IMR-90 (cell line): Measurements from ENCODE around the gene DGKH. TPM values are rescaled to one million over a fixed set of nuclear protein-coding genes. Genes with fewer than 3 reads are reported as not detected.

ENCODE experiments used
- ATAC-seq: fragments of 200-7000 bp; cut with Tn5 transposase; 2 replicates; pipeline ENCODE4 v1.9.1; 2020; ENCODE audit warnings: low read depth, mild to moderate bottlenecking, moderate library complexity
- BruUV-seq: library from RNA; stranded (reverse); fragments of 400-500 nt; replicated peaks from 2 replicates; lab custom pipeline; 2021; lab: Mats Ljungman, UMichigan
- CTCF ChIA-PET: fragments of 300-600 bp; formaldehyde crosslinking; extraction: SDS; loops from one replicate; lab custom pipeline; 2021; ENCODE audit warnings: antibody characterized with exemption; lab: Yijun Ruan, JAX
- POLR2A ChIA-PET: fragments of 300-600 bp; sonication (Branson Sonifier 250); formaldehyde crosslinking; loops from one replicate; lab custom pipeline; 2022; ENCODE audit warnings: antibody characterized with exemption; ENCODE audit not compliant: unreplicated experiment; lab: Charles Lee
- DNase-seq: peaks from one replicate; pipeline ENCODE4 v3.0.0; 2013
- H2AFZ ChIP-seq: replicated peaks from 2 replicates; pipeline ENCODE3; 2013; ENCODE audit warnings: low read length, mild to moderate bottlenecking; ENCODE audit not compliant: poor library complexity
- H2AK5ac ChIP-seq: 2 replicates; pipeline ENCODE4 v1.6.1; 2013; ENCODE audit warnings: low read depth, low read length, inconsistent platforms
- H2AK9ac ChIP-seq: replicated peaks from 2 replicates; pipeline ENCODE3; 2013; ENCODE audit warnings: mild to moderate bottlenecking, low read depth, low read length, moderate library complexity; ENCODE audit not compliant: poor library complexity
- H2BK120ac ChIP-seq: 2 replicates; pipeline ENCODE4 v1.6.1; 2013; ENCODE audit warnings: low read depth, low read length, inconsistent platforms
- H2BK15ac ChIP-seq: 3 replicates; pipeline ENCODE4 v1.6.1; 2013; ENCODE audit warnings: low read depth, low read length, inconsistent platforms
- H2BK20ac ChIP-seq: 2 replicates; pipeline ENCODE4 v1.6.1; 2013; ENCODE audit warnings: low read depth, mild to moderate bottlenecking, inconsistent platforms, low read length, moderate library complexity
- H2BK5ac ChIP-seq: 2 replicates; pipeline ENCODE4 v1.6.1; 2013; ENCODE audit warnings: mild to moderate bottlenecking, low read depth, low read length, inconsistent platforms; ENCODE audit not compliant: poor library complexity, severe bottlenecking
- H3K14ac ChIP-seq: replicated peaks from 2 replicates; pipeline ENCODE4 v1.6.1; 2013; ENCODE audit warnings: low read depth, low read length, inconsistent platforms
- H3K18ac ChIP-seq: 2 replicates; pipeline ENCODE4 v1.6.1; 2013; ENCODE audit warnings: low read depth, low read length, control low read depth
- H3K23ac ChIP-seq: 2 replicates; pipeline ENCODE4 v1.6.1; 2013; ENCODE audit warnings: low read depth, low read length, inconsistent platforms
- H3K27ac ChIP-seq: 2 replicates; pipeline ENCODE4 v1.5.1; 2013; ENCODE audit warnings: mild to moderate bottlenecking, control low read depth, low read length; ENCODE audit not compliant: insufficient read depth
- H3K27me3 ChIP-seq: 2 replicates; pipeline ENCODE4 v1.6.1; 2013; ENCODE audit warnings: low read length; ENCODE audit not compliant: control insufficient read depth, insufficient read depth
- H3K36me3 ChIP-seq: 2 replicates; pipeline ENCODE4 v1.6.1; 2013; ENCODE audit warnings: low read length, mixed read lengths; ENCODE audit not compliant: control insufficient read depth, insufficient read depth
- H3K4ac ChIP-seq: 2 replicates; pipeline ENCODE4 v1.6.1; 2013; ENCODE audit warnings: low read depth, low read length, inconsistent platforms
- H3K4me1 ChIP-seq: 2 replicates; pipeline ENCODE4 v1.6.1; 2013; ENCODE audit warnings: low read length, mixed read lengths; ENCODE audit not compliant: control insufficient read depth, insufficient read depth
- H3K4me2 ChIP-seq: 2 replicates; pipeline ENCODE4 v1.6.1; 2013; ENCODE audit warnings: low read depth, mild to moderate bottlenecking, control low read depth, low read length, moderate library complexity
- H3K4me3 ChIP-seq: 2 replicates; pipeline ENCODE4 v1.5.1; 2013; ENCODE audit warnings: low read depth, mild to moderate bottlenecking, control low read depth, low read length, moderate library complexity; ENCODE audit not compliant: insufficient read depth
- H3K56ac ChIP-seq: 2 replicates; pipeline ENCODE4 v1.6.1; 2013; ENCODE audit warnings: low read length, inconsistent platforms; ENCODE audit not compliant: insufficient read depth; ENCODE audit errors: extremely low read depth
- H3K79me1 ChIP-seq, 2 experiments: 2 replicates each; pipeline ENCODE4 v1.6.1; 2013; ENCODE audit warnings: low read length in 2 of 2, inconsistent platforms in 1 of 2, low read depth in 1 of 2
- H3K9ac ChIP-seq: 2 replicates; pipeline ENCODE4 v1.6.1; 2013; ENCODE audit warnings: low read depth, low read length, control low read depth
- H3K9me1 ChIP-seq: 2 replicates; pipeline ENCODE4 v1.6.1; 2013; ENCODE audit warnings: low read length, inconsistent platforms; ENCODE audit not compliant: insufficient read depth
- H3K9me3 ChIP-seq: 2 replicates; pipeline ENCODE4 v1.6.1; 2013; ENCODE audit warnings: low read length; ENCODE audit not compliant: control insufficient read depth, insufficient read depth
- H4K20me1 ChIP-seq: 2 replicates; pipeline ENCODE4 v1.6.1; 2013; ENCODE audit warnings: low read length, inconsistent platforms; ENCODE audit not compliant: insufficient read depth
- H4K5ac ChIP-seq: 2 replicates; pipeline ENCODE4 v1.6.1; 2013; ENCODE audit warnings: mild to moderate bottlenecking, low read depth, low read length, control low read depth
- H4K8ac ChIP-seq, 2 experiments: 2 replicates each; pipeline ENCODE4 v1.6.1; 2013; ENCODE audit warnings: low read depth in 2 of 2, low read length in 2 of 2, control low read depth in 1 of 2, inconsistent platforms in 1 of 2
- H4K91ac ChIP-seq: 2 replicates; pipeline ENCODE4 v1.6.1; 2013; ENCODE audit warnings: low read depth, low read length, inconsistent platforms; ENCODE audit not compliant: insufficient read depth
- BHLHE40 ChIP-seq: fragments of 150-350 bp; IDR thresholded peaks from 2 replicates; pipeline ENCODE4 v1.6.1; 2016; ENCODE audit warnings: mild to moderate bottlenecking, low read depth, low read length
- CEBPB ChIP-seq: IDR thresholded peaks from 2 replicates; pipeline ENCODE4 v1.6.1; 2012; ENCODE audit warnings: low read depth, low read length, improper control_type of control experiment
- CHD1 ChIP-seq: IDR thresholded peaks from 2 replicates; pipeline ENCODE4 v1.6.1; 2012; ENCODE audit warnings: low read depth, low read length, improper control_type of control experiment
- ELK1 ChIP-seq: fragments of 150-350 bp; IDR thresholded peaks from 2 replicates; pipeline ENCODE4 v1.6.1; 2016; ENCODE audit warnings: low read depth, mild to moderate bottlenecking, low read length, moderate library complexity, borderline replicate concordance
- FOS ChIP-seq: fragments of 150-350 bp; IDR thresholded peaks from 2 replicates; pipeline ENCODE4 v1.6.1; 2016; ENCODE audit warnings: low read depth, low read length
- MAZ ChIP-seq: IDR thresholded peaks from 2 replicates; pipeline ENCODE4 v1.6.1; 2012; ENCODE audit warnings: low read depth, mild to moderate bottlenecking, low read length, improper control_type of control experiment, moderate library complexity, borderline replicate concordance
- MXI1 ChIP-seq: IDR thresholded peaks from 2 replicates; pipeline ENCODE4 v1.6.1; 2012; ENCODE audit warnings: low read depth, mild to moderate bottlenecking, low read length, moderate library complexity, borderline replicate concordance
- NFE2L2 ChIP-seq: fragments of 150-350 bp; IDR thresholded peaks from 2 replicates; pipeline ENCODE4 v1.6.1; 2016; ENCODE audit warnings: low read depth, mild to moderate bottlenecking, low read length
- POLR2A ChIP-seq: IDR thresholded peaks from 2 replicates; pipeline ENCODE4 v1.6.1; 2012; ENCODE audit warnings: mild to moderate bottlenecking, low read depth, low read length
- RAD21 ChIP-seq: IDR thresholded peaks from 2 replicates; pipeline ENCODE4 v1.6.1; 2012; ENCODE audit warnings: low read length, improper control_type of control experiment
- RCOR1 ChIP-seq: IDR thresholded peaks from 2 replicates; pipeline ENCODE4 v1.6.1; 2012; ENCODE audit warnings: mild to moderate bottlenecking, low read length, improper control_type of control experiment; ENCODE audit not compliant: insufficient replicate concordance
- RFX5 ChIP-seq: IDR thresholded peaks from 2 replicates; pipeline ENCODE4 v1.8.0; 2012; ENCODE audit warnings: low read depth, mild to moderate bottlenecking, low read length, moderate library complexity
- SMC3 ChIP-seq: fragments of 150-350 bp; IDR thresholded peaks from 2 replicates; pipeline ENCODE4 v1.6.1; 2016; ENCODE audit warnings: low read depth, mild to moderate bottlenecking, antibody characterized with exemption, low read length, moderate library complexity
- dilution Hi-C: fragments of 300-500 bp; cut with HindIII; formaldehyde crosslinking; loops from one replicate; pipeline ENCODE4 v1.14.3; 2018; ENCODE audit warnings: low sequenced_read_pairs; ENCODE audit not compliant: unreplicated experiment
- in situ Hi-C: fragments of 300-500 bp; cut with MboI; formaldehyde crosslinking; loops from 3 replicates; pipeline ENCODE4 v1.14.3; 2019; ENCODE audit warnings: low sequenced_read_pairs, inconsistent platforms, mixed read lengths
- intact Hi-C: fragments of 100-400 bp; cut with micrococcal nuclease; formaldehyde crosslinking; loops from 2 replicates; pipeline ENCODE4 v1.10.0; 2022
- polyA plus RNA-seq, 3 experiments: library from polyadenylated mRNA; depleted of rRNA; stranded (reverse); fragments of >200 nt; gene quantifications; 2 replicates each; pipeline ENCODE4 v1.2.3, GENCODE V29; 2012; ENCODE audit warnings: low replicate concordance in 1 of 3
- total RNA-seq: library from RNA; depleted of rRNA; stranded (reverse); fragments of >200 nt; gene quantifications from 2 replicates; pipeline ENCODE4 v1.2.3, GENCODE V29; 2012

DGKH gene
- total and polyA plus RNA-seq, 2 of the 4 experiments (the other 2 are of a cell fraction) = 2.0 to 13.4 TPM

GRCh38 chr13:42021851-42022250, 26.6 kb upstream of the DGKH start:
- dilution Hi-C loops (no loop called here), intact Hi-C loops (no loop called here), in situ Hi-C loops (no loop called here)
- no peak overlapping the region for H4K5ac ChIP-seq
- no peak overlapping the region for H2BK120ac ChIP-seq
- H3K56ac ChIP-seq = no peak overlapping the region
- H2BK5ac ChIP-seq = no peak overlapping the region
- H2BK20ac ChIP-seq = no peak overlapping the region
- H3K27ac ChIP-seq = no peak overlapping the region
- no peak for TF ChIP-seq SMC3
- TF ChIP-seq RFX5 = no peak
- TF ChIP-seq MAZ = no peak
- no peak for TF ChIP-seq FOS
- TF ChIP-seq RCOR1 = no peak
- TF ChIP-seq NFE2L2 = no peak
- no peak for TF ChIP-seq MXI1
- TF ChIP-seq CEBPB = no peak
- no peak for TF ChIP-seq CHD1
- no peak for TF ChIP-seq ELK1
- no peak for TF ChIP-seq POLR2A
- no peak for TF ChIP-seq RAD21
- TF ChIP-seq BHLHE40 = no peak
- H3K4ac ChIP-seq = no peak overlapping the region
- H4K91ac ChIP-seq = no peak overlapping the region
- H2AFZ ChIP-seq = no peak overlapping the region
- no peak overlapping the region for H2AK5ac ChIP-seq
- no peak overlapping the region for H2BK15ac ChIP-seq
- no TSS peak for BruUV-seq
- H3K18ac ChIP-seq = no peak overlapping the region
- H3K9me1 ChIP-seq = no peaks in the 10 kb centered on the region
- no peaks in the 10 kb centered on the region for H3K36me3 ChIP-seq
- no peak overlapping the region for H3K23ac ChIP-seq
- H4K20me1 ChIP-seq = no peaks in the 10 kb centered on the region
- CTCF ChIA-PET = no interaction called here
- no peaks in the 10 kb centered on the region for H3K27me3 ChIP-seq
- H3K4me1 ChIP-seq = no peaks in the 10 kb centered on the region
- no peaks in the 10 kb centered on the region for H3K79me1 ChIP-seq
- DNase-seq = no peak
- no peak overlapping the region for H3K14ac ChIP-seq
- H2AK9ac ChIP-seq = no peak overlapping the region
- H3K9me3 ChIP-seq = no peaks in the 10 kb centered on the region
- POLR2A ChIA-PET = no interaction called here
- no peak overlapping the region for H3K4me3 ChIP-seq
- ATAC-seq = no peak
- H4K8ac ChIP-seq = no peak overlapping the region
- no peak overlapping the region for H3K4me2 ChIP-seq
- no peak overlapping the region for H3K9ac ChIP-seq
